GM18499 (cell line): ENCODE data around the gene CAMTA1.

Experiments used
- ATAC-seq: cut with Tn5 transposase; IDR thresholded peaks from one replicate; pipeline ENCODE4 v1.9.1; 2021; ENCODE audit warnings: moderate number of reproducible peaks; ENCODE audit not compliant: insufficient read depth, unreplicated experiment

The CAMTA1 gene

GRCh38 chr1:7575041-7575400 lies 789.8 kb downstream of the CAMTA1 start:
- ATAC-seq = no peak

GRCh38 chr1:7576946-7577657 lies 791.8 kb downstream of the CAMTA1 start:
- no peak for ATAC-seq

GRCh38 chr1:7578206-7578605 lies 793.0 kb downstream of the CAMTA1 start:
- ATAC-seq = no peak

GRCh38 chr1:7579016-7579415 lies 793.8 kb downstream of the CAMTA1 start:
- ATAC-seq = no peak

- no peak for ATAC-seq
Observed at GRCh38 chr1:7579831-7580804, 794.9 kb downstream of the CAMTA1 start.

- ATAC-seq = no peak
Observed at GRCh38 chr1:7580923-7581753, 795.9 kb downstream of the CAMTA1 start.

- ATAC-seq = no peak
Observed at GRCh38 chr1:7581754-7582459, 796.7 kb downstream of the CAMTA1 start.

GRCh38 chr1:7582460-7582972 lies 797.3 kb downstream of the CAMTA1 start:
- no peak for ATAC-seq

- no peak for ATAC-seq
Observed at GRCh38 chr1:7583291-7584096, 798.2 kb downstream of the CAMTA1 start.

- no peak for ATAC-seq
Observed at GRCh38 chr1:7584157-7584556, 798.9 kb downstream of the CAMTA1 start.

- no peak for ATAC-seq
Observed at GRCh38 chr1:7584643-7585042, 799.4 kb downstream of the CAMTA1 start.

GRCh38 chr1:7585216-7585907 lies 800.1 kb downstream of the CAMTA1 start:
- ATAC-seq = no peak

GRCh38 chr1:7586031-7586941 lies 801.0 kb downstream of the CAMTA1 start:
- no peak for ATAC-seq

GRCh38 chr1:7587108-7587772 lies 802.0 kb downstream of the CAMTA1 start:
- ATAC-seq = no peak

GRCh38 chr1:7587773-7588456 lies 802.7 kb downstream of the CAMTA1 start:
- no peak for ATAC-seq

- ATAC-seq = no peak
Observed at GRCh38 chr1:7588457-7588827, 803.2 kb downstream of the CAMTA1 start.
